Heart right ventricle (tissue), 16 donors: ENCODE results near the gene SUGCT. TPM values are rescaled to one million over a fixed set of nuclear protein-coding genes. Genes with fewer than 3 reads are reported as not detected.

Source experiments
- ATAC-seq, 8 donors: fragments of 200-7000 bp; cut with Tn5 transposase; one replicate each; pipeline ENCODE4 v1.9.1; 2020; ENCODE audit warnings: mild to moderate bottlenecking in 8 of 8, moderate library complexity in 8 of 8, moderate number of reproducible peaks in 1 of 8
- DNase-seq, 2 donors: peaks; one replicate each; pipeline ENCODE4 v3.0.0-alpha.2; 2020
- H3K27ac ChIP-seq, 10 donors: fragments of 200-600 bp; sonication (generic) in 2 of 10; one replicate each; pipeline versions ENCODE4 v1.5.0 to v1.8.0; 2020 to 2022; ENCODE audit warnings: mild to moderate bottlenecking in 3 of 10
- H3K27me3 ChIP-seq, 7 donors: fragments of 200-600 bp; one replicate each; pipeline ENCODE4 v1.8.0; 2021 to 2022; ENCODE audit warnings: mild to moderate bottlenecking in 2 of 7
- H3K36me3 ChIP-seq, 9 donors: fragments of 200-600 bp; sonication (generic) in 1 of 9; one replicate each; pipeline versions ENCODE4 v1.5.0 to v1.8.0; 2020 to 2022; ENCODE audit warnings: mild to moderate bottlenecking in 2 of 9
- H3K4me1 ChIP-seq, 9 donors: fragments of 200-600 bp; sonication (generic) in 1 of 9; one replicate each; pipeline versions ENCODE4 v1.5.0 to v1.8.0; 2020 to 2022; ENCODE audit warnings: mild to moderate bottlenecking in 4 of 9
- H3K4me3 ChIP-seq, 10 donors: fragments of 200-600 bp; sonication (generic) in 2 of 10; one replicate each; pipeline versions ENCODE4 v1.5.0 to v1.8.0; 2020 to 2022; ENCODE audit warnings: mild to moderate bottlenecking in 7 of 10, moderate library complexity in 2 of 10
- H3K9me3 ChIP-seq, 11 donors: fragments of 200-600 bp in 10 of 11; sonication (generic) in 2 of 11; one replicate each; pipeline versions ENCODE4 v1.5.0 to v1.8.0; 2013 to 2022; ENCODE audit warnings: mild to moderate bottlenecking in 2 of 11, control low read depth in 1 of 11, moderate library complexity in 1 of 11
- CTCF ChIP-seq, 9 donors: fragments of 200-600 bp; sonication (generic) in 2 of 9; IDR thresholded peaks; one replicate each; pipeline versions ENCODE4 v1.5.0 to v1.8.0; 2021 to 2022; ENCODE audit warnings: antibody characterized with exemption in 9 of 9, mild to moderate bottlenecking in 5 of 9, moderate library complexity in 1 of 9
- WGBS, 2 donors: extraction: QIAGEN DNeasy Blood & Tissue Kit; methylation state at CpG; one replicate each; pipeline ENCODE4 v1.1.7; 2013; ENCODE audit warnings: inconsistent platforms in 1 of 2; 5-methylcytosine and 5-hydroxymethylcytosine counted together
- intact Hi-C, 10 donors: fragments of 100-400 bp; cut with DNase I; formaldehyde crosslinking; loops; one replicate each; pipeline versions ENCODE4 v1.11.1 to v1.14.2; 2022
- polyA plus RNA-seq, 2 donors: library from polyadenylated mRNA; stranded (reverse); fragments of 200-250 nt; gene quantifications; one replicate each; pipeline ENCODE4 v1.2.3, GENCODE V29; 2013
- total RNA-seq, 10 donors: library from RNA; stranded (reverse); fragmentation: NEBNext Ultra II Directional in 3 of 10; extraction: Animal tissue kit (Norgen Biotek cat#: 25700) in 3 of 10; gene quantifications; one replicate each; pipeline versions ENCODE4 v1.2.1 to v1.2.4, GENCODE V29; 2021 to 2023
- donor health status: Arrhythmogenic right ventricular cardiomyopathy.
- donor health status: ischemic (EF 13 %, LVEDD 7.1; RV severe dilation, severe dysfunction).
- donor health status: healthy with polysubstance abuse.
- donor health status: DM: no; HTN: yes; CAD: no.
- donor health status: DM: no; HTN: no; CAD: no.
- donor health status: ischemic (EF 25% LVEDD 6.9; RV normal size, moderate dysfunction).
- donor health status: ischemic (EF 25% LVEDD 5.7; RV mildly dilated, moderate dysfunction).
- donor health status: healthy.
- donor health status: DM: yes; HTN: yes; CAD: no.
- donor health status: Ischemic cardiomyopathy.
- donor health status: ischemic (EF 35%, LVEDD 5.7; RV mildly dilated, moderate dysfunction).
- donor health status: nonischemic (EF 11% LVEDD 7.7; RV severe dilation, severe dysfunction).
- donor health status: DM: yes; HTN: yes; CAD: no.
- donor health status: PGD.
- donor health status: ischemic (EF 29% LVEDD 5.4; RV normal size, mild dysfunction).
- donor health status: nonischemic (EF 23%, LVEDD 6.1; RV moderate dilation, normal function).

The SUGCT gene
- total and polyA plus RNA-seq, 12 donors = 1.2 to 8.1 (median 6.1) TPM

DNA sequence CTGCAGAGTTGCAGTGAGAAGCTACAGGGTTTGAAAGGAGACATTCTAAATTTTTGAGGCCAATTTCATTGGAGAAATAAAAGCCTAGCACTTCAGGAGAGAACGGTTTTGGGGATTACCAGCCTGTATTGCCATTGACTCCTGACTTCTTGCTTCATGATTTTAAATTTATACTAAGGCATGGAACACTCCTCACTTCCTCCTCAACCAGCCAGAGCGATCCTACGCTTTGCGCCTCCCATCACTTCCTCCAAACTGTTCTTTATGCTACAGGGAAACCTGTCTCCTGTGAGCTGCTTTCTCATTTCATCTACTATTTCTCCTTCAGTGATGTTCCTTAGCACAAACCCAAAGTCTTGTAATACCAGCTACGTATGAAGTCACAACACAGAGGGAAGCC lies 495.1 kb downstream of the SUGCT start:
- DNase-seq (no peak), ATAC-seq (no peak)
- Histone ChIP-seq H3K4me3 (no peak overlapping the region), H3K4me1 (no peaks in the 10 kb centered on the region), H3K27me3 (peaks cover 0 to 4% (median 0%) of the 10 kb centered on the region in 7 donors), H3K9me3 (no peaks in the 10 kb centered on the region), H3K27ac (no peak overlapping the region), H3K36me3 (no peaks in the 10 kb centered on the region)
- no peak for TF ChIP-seq CTCF (IDR thresholded peaks at IDR 0.05)
- WGBS, 2 donors = 94% methylated on average over 5 of the region's 5 CpGs
- intact Hi-C loops = no loop called here

GRCh38 chr7:40634118-40634517 lies 499.3 kb downstream of the SUGCT start:
- H3K4me3 ChIP-seq = no peak overlapping the region

GRCh38 chr7:40638545-40639320 lies 503.9 kb downstream of the SUGCT start:
- DNase-seq = no peak
- Histone ChIP-seq H3K4me3 (no peak overlapping the region), H3K36me3 (no peaks in the 10 kb centered on the region), H3K9me3 (no peaks in the 10 kb centered on the region), H3K4me1 (peaks cover 0 to 6% (median 0%) of the 10 kb centered on the region in 9 donors), H3K27ac (no peak overlapping the region), H3K27me3 (no peaks in the 10 kb centered on the region)
- TF ChIP-seq CTCF (IDR thresholded peaks at IDR 0.05) = no peak
- intact Hi-C loops = no loop called here
- no peak for ATAC-seq
- 92% methylated on average over 7 of the region's 7 CpGs for WGBS, 2 donors

More at GRCh38 chr7:40634118-40634517, 499.3 kb downstream of the SUGCT start:
- Histone ChIP-seq H3K4me1 (peaks cover 0 to 6% (median 0%) of the 10 kb centered on the region in 9 donors), H3K36me3 (no peaks in the 10 kb centered on the region), H3K27ac (no peak overlapping the region), H3K27me3 (no peaks in the 10 kb centered on the region), H3K9me3 (no peaks in the 10 kb centered on the region)
- intact Hi-C loops = no loop called here
- WGBS, 2 donors = 90 to 94% methylated on average over 8 of the region's 8 CpGs
- TF ChIP-seq CTCF (IDR thresholded peaks at IDR 0.05) = no peak
- no peak for ATAC-seq
- no peak for DNase-seq

DNA sequence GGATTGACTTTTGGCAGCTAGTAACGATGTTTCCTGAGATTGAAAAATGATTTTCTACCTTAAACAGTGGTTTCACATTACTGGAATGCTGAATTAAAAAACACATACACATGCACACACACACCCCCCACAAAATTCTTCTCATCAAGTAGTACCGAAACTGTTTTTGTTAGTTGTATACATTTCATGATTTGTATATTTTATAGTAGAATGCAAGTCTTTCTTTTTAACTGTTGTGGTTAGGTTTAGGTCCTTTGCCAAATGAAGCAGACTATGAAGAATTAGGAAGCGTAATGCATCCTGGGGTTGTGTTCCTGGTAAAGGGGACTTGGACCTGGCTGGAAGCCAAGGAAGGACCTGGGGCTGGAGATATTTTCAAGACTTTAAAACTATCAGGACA lies 505.8 kb downstream of the SUGCT start:
- TF ChIP-seq CTCF (IDR thresholded peaks at IDR 0.05) = no peak
- intact Hi-C loops = no loop called here
- Histone ChIP-seq H3K36me3 (no peaks in the 10 kb centered on the region), H3K27me3 (no peaks in the 10 kb centered on the region), H3K27ac (no peak overlapping the region), H3K9me3 (no peaks in the 10 kb centered on the region), H3K4me3 (no peak overlapping the region), H3K4me1 (peaks cover 0 to 6% (median 0%) of the 10 kb centered on the region in 9 donors)
- ATAC-seq (no peak), DNase-seq (no peak)
- 63 to 77% methylated on average over 3 of the region's 3 CpGs for WGBS, 2 donors
